ENCODE measurements around the gene AK2. TPM values are rescaled to one million over a fixed set of nuclear protein-coding genes. Genes with fewer than 3 reads are reported as not detected.
A peak's percentile ranks its signal among the peaks of the same experiment; 100 is the strongest.

The AK2 gene
- total RNA-seq, 2 donors from 2014 or later, result 114 to 118 TPM

DNA sequence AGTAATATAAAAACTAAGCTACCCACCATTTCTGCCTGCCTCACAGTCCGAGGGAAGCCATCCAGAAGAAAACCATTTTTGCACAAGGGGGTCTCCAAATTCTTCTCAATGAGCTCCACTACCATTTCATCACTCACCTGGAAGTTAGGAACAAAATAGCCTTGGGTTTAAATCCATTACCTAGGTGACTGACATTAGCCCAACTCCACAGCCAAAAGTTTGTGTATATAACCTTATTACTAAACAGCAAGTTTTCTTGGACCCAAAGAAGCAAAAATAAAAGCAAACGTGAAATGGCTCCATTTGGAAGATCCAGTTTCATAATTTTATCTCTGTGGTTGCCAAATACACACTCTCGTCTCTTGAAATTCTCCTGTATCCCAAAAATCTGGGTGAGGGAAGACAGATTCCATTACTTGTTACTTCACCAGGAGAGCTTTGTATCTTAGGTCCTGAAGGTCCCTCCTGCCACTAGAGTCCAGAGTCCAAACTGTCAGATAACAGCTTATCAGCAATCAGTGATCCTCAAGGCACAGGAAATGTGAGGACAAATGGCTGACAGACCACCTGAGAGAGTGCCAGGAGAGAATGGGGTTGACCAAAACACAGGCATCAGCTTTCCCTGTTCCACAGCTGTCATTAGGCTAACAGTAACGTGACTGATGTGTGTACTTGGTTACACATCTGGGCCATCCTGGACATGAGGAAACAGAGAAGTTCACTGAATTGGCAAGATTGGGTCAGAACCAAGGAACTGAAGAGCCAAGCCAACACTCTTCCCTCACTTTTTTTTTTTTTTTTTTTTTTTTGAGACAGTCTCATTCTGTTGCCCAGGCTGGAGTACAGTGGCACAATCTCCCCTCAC, 14.9 kb downstream of the AK2 start:
- Mint-ChIP-seq H3K4me3 (peak overlapping the region; percentile 32), H3K9me3 (no peaks in the 10 kb centered on the region), H3K4me1 (peaks cover 43% of the 10 kb centered on the region), H3K27me3 (ENCODE audit: insufficient read depth) (no peaks in the 10 kb centered on the region), H3K27ac (peak overlapping the region; percentile 58), H3K36me3 (ENCODE audit: low read depth) (peaks cover 55% of the 10 kb centered on the region)
- 91% methylated on average over 4 of the region's 4 CpGs for WGBS, 2 experiments (ENCODE audit: insufficient coverage in 1 of 2, insufficient read length in 1 of 2)
- no peaks in the 10 kb centered on the region for H3K27me3 ChIP-seq (ENCODE audit: control insufficient read depth, insufficient read depth, low read length, poor library complexity, severe bottlenecking)
- DNase-seq, result no peak
- peak overlapping the region; percentile 5 for H3K4me3 ChIP-seq (ENCODE audit: low read length)
- H3K27ac ChIP-seq (ENCODE audit: low read depth, low read length), result no peak overlapping the region
- no peaks in the 10 kb centered on the region for H3K9me3 ChIP-seq (ENCODE audit: control insufficient read depth, low read length)
- H3K4me1 ChIP-seq (ENCODE audit: control insufficient read depth, insufficient read depth, low read length), result peaks cover 3% of the 10 kb centered on the region
- H3K9ac ChIP-seq (ENCODE audit: extremely low read depth, low read length, poor library complexity, severe bottlenecking), result no peak overlapping the region
- H3K36me3 ChIP-seq (ENCODE audit: control insufficient read depth, insufficient read depth, low read length), result peaks cover 59% of the 10 kb centered on the region
- TF ChIP-seq, protein P1, sequence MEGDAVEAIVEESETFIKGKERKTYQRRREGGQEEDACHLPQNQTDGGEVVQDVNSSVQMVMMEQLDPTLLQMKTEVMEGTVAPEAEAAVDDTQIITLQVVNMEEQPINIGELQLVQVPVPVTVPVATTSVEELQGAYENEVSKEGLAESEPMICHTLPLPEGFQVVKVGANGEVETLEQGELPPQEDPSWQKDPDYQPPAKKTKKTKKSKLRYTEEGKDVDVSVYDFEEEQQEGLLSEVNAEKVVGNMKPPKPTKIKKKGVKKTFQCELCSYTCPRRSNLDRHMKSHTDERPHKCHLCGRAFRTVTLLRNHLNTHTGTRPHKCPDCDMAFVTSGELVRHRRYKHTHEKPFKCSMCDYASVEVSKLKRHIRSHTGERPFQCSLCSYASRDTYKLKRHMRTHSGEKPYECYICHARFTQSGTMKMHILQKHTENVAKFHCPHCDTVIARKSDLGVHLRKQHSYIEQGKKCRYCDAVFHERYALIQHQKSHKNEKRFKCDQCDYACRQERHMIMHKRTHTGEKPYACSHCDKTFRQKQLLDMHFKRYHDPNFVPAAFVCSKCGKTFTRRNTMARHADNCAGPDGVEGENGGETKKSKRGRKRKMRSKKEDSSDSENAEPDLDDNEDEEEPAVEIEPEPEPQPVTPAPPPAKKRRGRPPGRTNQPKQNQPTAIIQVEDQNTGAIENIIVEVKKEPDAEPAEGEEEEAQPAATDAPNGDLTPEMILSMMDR (conservative IDR thresholded peaks at IDR 0.05), result no peak

DNA sequence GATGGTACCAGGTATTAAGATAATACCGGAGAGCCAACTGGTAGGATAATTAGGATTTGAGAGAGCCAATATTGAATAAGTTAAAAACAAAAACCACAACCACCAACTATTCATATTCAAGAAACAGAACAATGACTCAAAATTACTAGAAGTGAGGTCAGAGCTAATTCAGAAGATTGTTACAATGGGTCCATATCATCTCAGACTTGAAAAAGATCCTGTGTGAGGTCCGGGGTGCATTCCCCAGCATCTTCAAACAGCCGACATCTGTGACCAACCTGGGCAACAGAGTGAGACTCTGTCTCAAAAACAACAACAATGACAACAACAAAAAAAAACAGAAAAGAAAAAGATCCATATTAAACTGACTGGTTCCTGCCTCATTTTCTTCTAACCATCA, 18.6 kb downstream of the AK2 start:
- no peak overlapping the region for H3K27ac ChIP-seq (ENCODE audit: low read depth, low read length)
- no peak overlapping the region for H3K4me3 ChIP-seq (ENCODE audit: low read length)
- no peaks in the 10 kb centered on the region for H3K27me3 ChIP-seq (ENCODE audit: control insufficient read depth, insufficient read depth, low read length, poor library complexity, severe bottlenecking)
- Mint-ChIP-seq H3K4me1 (peaks cover 25% of the 10 kb centered on the region), H3K27ac (no peak overlapping the region), H3K9me3 (no peaks in the 10 kb centered on the region), H3K36me3 (ENCODE audit: low read depth) (peaks cover 61% of the 10 kb centered on the region), H3K4me3 (no peak overlapping the region), H3K27me3 (ENCODE audit: insufficient read depth) (no peaks in the 10 kb centered on the region)
- no peak for DNase-seq
- peaks cover 67% of the 10 kb centered on the region for H3K36me3 ChIP-seq (ENCODE audit: control insufficient read depth, insufficient read depth, low read length)
- 91 to 100% methylated on average over 1 to 2 of the region's 3 CpGs for WGBS, 2 experiments (ENCODE audit: insufficient coverage in 1 of 2, insufficient read length in 1 of 2)
- H3K9me3 ChIP-seq (ENCODE audit: control insufficient read depth, low read length), result no peaks in the 10 kb centered on the region
- no peak overlapping the region for H3K9ac ChIP-seq (ENCODE audit: extremely low read depth, low read length, poor library complexity, severe bottlenecking)
- H3K4me1 ChIP-seq (ENCODE audit: control insufficient read depth, insufficient read depth, low read length), result peaks cover 3% of the 10 kb centered on the region
- TF ChIP-seq, protein P1 (conservative IDR thresholded peaks at IDR 0.05), result no peak

DNA sequence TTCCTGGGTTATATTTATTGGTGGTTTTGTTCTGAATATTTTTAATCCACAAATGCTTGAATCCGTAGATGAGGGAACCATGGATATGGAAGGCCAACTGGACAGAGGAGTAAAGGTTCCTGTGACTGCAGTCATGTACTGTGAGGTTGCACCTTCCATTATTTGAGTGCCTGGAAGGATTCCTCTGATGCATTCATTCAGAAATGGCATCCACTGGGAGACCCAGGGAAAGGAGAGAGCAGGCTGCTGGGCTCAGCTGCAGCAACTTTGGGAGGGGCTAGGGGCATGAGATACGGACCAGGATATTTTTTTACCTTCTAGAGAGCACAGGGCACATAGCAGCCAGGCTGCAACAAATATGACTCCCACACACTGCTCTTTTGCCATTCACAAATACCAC, 19.5 kb downstream of the AK2 start:
- Histone ChIP-seq H3K9ac (ENCODE audit: extremely low read depth, low read length, poor library complexity, severe bottlenecking) (no peak overlapping the region), H3K27ac (ENCODE audit: low read depth, low read length) (no peak overlapping the region), H3K4me1 (ENCODE audit: control insufficient read depth, insufficient read depth, low read length) (peaks cover 3% of the 10 kb centered on the region), H3K36me3 (ENCODE audit: control insufficient read depth, insufficient read depth, low read length) (peaks cover 76% of the 10 kb centered on the region), H3K9me3 (ENCODE audit: control insufficient read depth, low read length) (no peaks in the 10 kb centered on the region), H3K4me3 (ENCODE audit: low read length) (no peak overlapping the region), H3K27me3 (ENCODE audit: control insufficient read depth, insufficient read depth, low read length, poor library complexity, severe bottlenecking) (no peaks in the 10 kb centered on the region)
- no peak overlapping the region for H3K27ac Mint-ChIP-seq
- WGBS, 2 experiments (ENCODE audit: insufficient coverage in 1 of 2, insufficient read length in 1 of 2), result 93 to 100% methylated on average over 1 to 2 of the region's 2 CpGs
- H3K36me3 Mint-ChIP-seq (ENCODE audit: low read depth), result peaks cover 70% of the 10 kb centered on the region
- H3K4me1 Mint-ChIP-seq, result peaks cover 17% of the 10 kb centered on the region
- no peak for DNase-seq
- TF ChIP-seq, protein P1 (conservative IDR thresholded peaks at IDR 0.05), result no peak
- H3K4me3 Mint-ChIP-seq, result no peak overlapping the region
- H3K9me3 Mint-ChIP-seq, result no peaks in the 10 kb centered on the region
- H3K27me3 Mint-ChIP-seq (ENCODE audit: insufficient read depth), result no peaks in the 10 kb centered on the region
